Heart left ventricle (tissue), 13 donors: ENCODE measurements around the gene MLIP.

Experiments
- POLR2A ChIP-seq, 2 donors: fragments of 450-650 bp; IDR thresholded peaks; one replicate each; pipeline ENCODE4 v1.6.1; 2017; ENCODE audit warnings: antibody characterized with exemption in 2 of 2, mild to moderate bottlenecking in 2 of 2, moderate library complexity in 2 of 2
- TF ChIP-seq, protein P1 (sequence below), 12 donors: fragments of 200-600 bp; sonication (generic) in 4 of 12; IDR thresholded peaks; one replicate each; pipeline versions ENCODE4 v1.5.0 to v1.8.0; 2018 to 2022; ENCODE audit warnings: antibody characterized with exemption in 12 of 12, mild to moderate bottlenecking in 5 of 12
- donor health status: ischemic (EF 13 %, LVEDD 7.1; RV severe dilation, severe dysfunction).
- donor health status: DM: no; HTN: yes; CAD: no.
- donor health status: DM: no; HTN: no; CAD: no.
- donor health status: ischemic (EF 25% LVEDD 6.9; RV normal size, moderate dysfunction).
- donor health status: ischemic (EF 25% LVEDD 5.7; RV mildly dilated, moderate dysfunction).
- donor health status: ischemic (EF 35%, LVEDD 5.7; RV mildly dilated, moderate dysfunction).
- donor health status: nonischemic (EF 11% LVEDD 7.7; RV severe dilation, severe dysfunction).
- donor health status: DM: yes; HTN: yes; CAD: no.
- donor health status: PGD.
- donor health status: ischemic (EF 29% LVEDD 5.4; RV normal size, mild dysfunction).
- donor health status: nonischemic (EF 23%, LVEDD 6.1; RV moderate dilation, normal function).

DNA sequence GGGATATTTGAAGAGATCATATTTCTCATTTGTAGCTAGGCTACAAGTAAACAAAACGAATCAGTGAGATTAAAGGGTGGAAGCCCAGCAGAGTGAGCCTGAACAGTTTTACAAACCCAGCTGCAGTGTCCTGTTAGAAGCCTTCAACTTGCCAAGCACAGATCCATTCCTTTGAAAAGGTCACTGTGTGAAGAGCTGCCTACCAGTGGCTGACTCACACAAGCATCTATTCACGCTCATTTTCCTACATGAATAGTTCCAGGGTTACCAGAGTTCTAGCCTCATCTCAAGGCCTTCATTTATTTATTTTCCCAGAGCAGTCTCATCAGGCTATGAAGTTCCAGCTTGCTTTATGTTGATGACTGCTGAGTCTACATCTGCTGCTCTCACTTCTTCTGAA is 25.7 kb upstream of the MLIP start:
- TF ChIP-seq, protein P1, sequence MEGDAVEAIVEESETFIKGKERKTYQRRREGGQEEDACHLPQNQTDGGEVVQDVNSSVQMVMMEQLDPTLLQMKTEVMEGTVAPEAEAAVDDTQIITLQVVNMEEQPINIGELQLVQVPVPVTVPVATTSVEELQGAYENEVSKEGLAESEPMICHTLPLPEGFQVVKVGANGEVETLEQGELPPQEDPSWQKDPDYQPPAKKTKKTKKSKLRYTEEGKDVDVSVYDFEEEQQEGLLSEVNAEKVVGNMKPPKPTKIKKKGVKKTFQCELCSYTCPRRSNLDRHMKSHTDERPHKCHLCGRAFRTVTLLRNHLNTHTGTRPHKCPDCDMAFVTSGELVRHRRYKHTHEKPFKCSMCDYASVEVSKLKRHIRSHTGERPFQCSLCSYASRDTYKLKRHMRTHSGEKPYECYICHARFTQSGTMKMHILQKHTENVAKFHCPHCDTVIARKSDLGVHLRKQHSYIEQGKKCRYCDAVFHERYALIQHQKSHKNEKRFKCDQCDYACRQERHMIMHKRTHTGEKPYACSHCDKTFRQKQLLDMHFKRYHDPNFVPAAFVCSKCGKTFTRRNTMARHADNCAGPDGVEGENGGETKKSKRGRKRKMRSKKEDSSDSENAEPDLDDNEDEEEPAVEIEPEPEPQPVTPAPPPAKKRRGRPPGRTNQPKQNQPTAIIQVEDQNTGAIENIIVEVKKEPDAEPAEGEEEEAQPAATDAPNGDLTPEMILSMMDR (IDR thresholded peaks at IDR 0.05) = no peak
- TF ChIP-seq POLR2A (IDR thresholded peaks at IDR 0.05) = no peak
